Cardiac fibroblast (primary cell): ENCODE measurements around the gene NAALADL2.

ENCODE experiments used
- DNase-seq, 2 donors: peaks; one replicate each; pipeline versions ENCODE4 v3.0.0 to v3.0.0-alpha.2; 2010; ENCODE audit warnings: low read depth in 2 of 2
- H3K4me3 ChIP-seq, 2 donors: replicated peaks in 1 of 2; 1 replicate in 1 of 2; 2 replicates in 1 of 2; pipeline ENCODE4 v1.5.1; 2011; ENCODE audit warnings: low read depth in 2 of 2, low read length in 2 of 2, mild to moderate bottlenecking in 2 of 2, moderate library complexity in 1 of 2
- CTCF ChIP-seq: IDR thresholded peaks from one replicate; pipeline ENCODE4 v1.5.1; 2011; ENCODE audit warnings: low read depth, mild to moderate bottlenecking, low read length, inconsistent platforms

NAALADL2 gene

GRCh38 chr3:175288621-175289020 is 429.5 kb downstream of the NAALADL2 start:
- no peak for TF ChIP-seq CTCF
- DNase-seq = peak; percentile 51 to 69
- H3K4me3 ChIP-seq = no peak overlapping the region

- TF ChIP-seq CTCF = no peak
- DNase-seq = no peak
- no peak overlapping the region for H3K4me3 ChIP-seq
Measured at GRCh38 chr3:175294793-175295192, 435.7 kb downstream of the NAALADL2 start.

GRCh38 chr3:175295248-175296130 is 436.4 kb downstream of the NAALADL2 start:
- TF ChIP-seq CTCF = no peak
- DNase-seq = no peak
- no peak overlapping the region for H3K4me3 ChIP-seq

- H3K4me3 ChIP-seq = no peak overlapping the region
- no peak for TF ChIP-seq CTCF
- no peak for DNase-seq
Measured at GRCh38 chr3:175297216-175297615, 438.1 kb downstream of the NAALADL2 start.

- no peak for TF ChIP-seq CTCF
- H3K4me3 ChIP-seq = no peak overlapping the region
- no peak for DNase-seq
Measured at GRCh38 chr3:175301741-175302140, 442.6 kb downstream of the NAALADL2 start.

- DNase-seq = no peak
- no peak for TF ChIP-seq CTCF
- H3K4me3 ChIP-seq = no peak overlapping the region
Measured at GRCh38 chr3:175304404-175304803, 445.3 kb downstream of the NAALADL2 start.

GRCh38 chr3:175307642-175308041 is 448.5 kb downstream of the NAALADL2 start:
- no peak for DNase-seq
- no peak overlapping the region for H3K4me3 ChIP-seq
- no peak for TF ChIP-seq CTCF
